ENCODE measurements around the gene CEP78. TPM values are rescaled to one million over a fixed set of nuclear protein-coding genes. Genes with fewer than 3 reads are reported as not detected.
"Not testable (repeated sequence)": the region's sequence is repeated elsewhere in the genome, so short reads cannot be mapped to it uniquely, and the experiment has no call there.

CEP78 gene
- total RNA-seq, 2 donors from 2014 or later, result 42.3 to 43.6 TPM

DNA sequence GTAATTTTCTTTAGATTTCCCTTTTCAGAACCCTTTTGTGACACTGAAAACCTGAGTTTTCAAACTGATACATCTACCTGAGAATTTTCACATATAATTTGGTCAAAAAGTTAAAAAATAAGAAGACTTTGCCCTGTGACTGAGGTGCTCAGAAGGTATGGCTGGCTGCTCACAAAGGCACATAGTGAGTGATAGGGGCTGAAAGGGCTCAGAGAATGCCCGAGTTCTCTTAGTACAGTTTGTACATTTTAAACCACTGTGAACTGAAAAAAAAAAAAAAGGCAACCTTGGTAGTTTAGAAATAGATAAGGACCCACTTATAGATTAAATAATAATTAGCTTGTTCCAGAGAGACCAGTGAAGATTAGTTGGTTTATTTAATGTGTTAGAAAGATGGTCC, 42.9 kb downstream of the CEP78 start:
- no peak overlapping the region for H3K27ac Mint-ChIP-seq
- no peaks in the 10 kb centered on the region for H3K9me3 Mint-ChIP-seq
- no peak for ATAC-seq (replicated peaks in 1 of 2)
- no peak for DNase-seq
- no peaks in the 10 kb centered on the region for H3K36me3 Mint-ChIP-seq (ENCODE audit: insufficient read depth in 2 of 2)
- peaks cover 8% of the 10 kb centered on the region for H3K4me1 Mint-ChIP-seq (ENCODE audit: low read depth)
- no peaks in the 10 kb centered on the region for H3K27me3 Mint-ChIP-seq (ENCODE audit: low read depth)
- H3K4me3 Mint-ChIP-seq, result no peak overlapping the region

- no peak overlapping the region for H3K27ac Mint-ChIP-seq
- no peak for DNase-seq
- no peaks in the 10 kb centered on the region for H3K36me3 Mint-ChIP-seq (ENCODE audit: insufficient read depth in 2 of 2)
- H3K9me3 Mint-ChIP-seq, result no peaks in the 10 kb centered on the region
- H3K4me1 Mint-ChIP-seq (ENCODE audit: low read depth), result peaks cover 8% of the 10 kb centered on the region
- H3K4me3 Mint-ChIP-seq, result no peak overlapping the region
- no peaks in the 10 kb centered on the region for H3K27me3 Mint-ChIP-seq (ENCODE audit: low read depth)
- no peak for ATAC-seq (replicated peaks in 1 of 2)
Observed at GRCh38 chr9:78280982-78281668, 45.2 kb downstream of the CEP78 start.

- H3K4me3 Mint-ChIP-seq; H3K36me3 Mint-ChIP-seq (ENCODE audit: insufficient read depth in 2 of 2); H3K4me1 Mint-ChIP-seq (ENCODE audit: low read depth); H3K27ac Mint-ChIP-seq; DNase-seq; H3K9me3 Mint-ChIP-seq; ATAC-seq (replicated peaks in 1 of 2); H3K27me3 Mint-ChIP-seq (ENCODE audit: low read depth): not testable (repeated sequence)
Observed at GRCh38 chr9:78284181-78284580, 48.3 kb downstream of the CEP78 start.

GRCh38 chr9:78286125-78286524, 50.2 kb downstream of the CEP78 start:
- no peaks in the 10 kb centered on the region for H3K4me1 Mint-ChIP-seq (ENCODE audit: low read depth)
- no peak overlapping the region for H3K4me3 Mint-ChIP-seq
- no peak overlapping the region for H3K27ac Mint-ChIP-seq
- no peak for DNase-seq
- no peaks in the 10 kb centered on the region for H3K9me3 Mint-ChIP-seq
- no peak for ATAC-seq (replicated peaks in 1 of 2)
- no peaks in the 10 kb centered on the region for H3K36me3 Mint-ChIP-seq (ENCODE audit: insufficient read depth in 2 of 2)
- H3K27me3 Mint-ChIP-seq (ENCODE audit: low read depth), result no peaks in the 10 kb centered on the region

GRCh38 chr9:78286946-78287388, 51.1 kb downstream of the CEP78 start:
- Mint-ChIP-seq H3K27me3 (ENCODE audit: low read depth) (no peaks in the 10 kb centered on the region), H3K27ac (no peak overlapping the region), H3K4me1 (ENCODE audit: low read depth) (no peaks in the 10 kb centered on the region), H3K36me3 (ENCODE audit: insufficient read depth in 2 of 2) (no peaks in the 10 kb centered on the region), H3K4me3 (no peak overlapping the region), H3K9me3 (no peaks in the 10 kb centered on the region)
- DNase-seq (no peak), ATAC-seq (replicated peaks in 1 of 2) (no peak)

DNA sequence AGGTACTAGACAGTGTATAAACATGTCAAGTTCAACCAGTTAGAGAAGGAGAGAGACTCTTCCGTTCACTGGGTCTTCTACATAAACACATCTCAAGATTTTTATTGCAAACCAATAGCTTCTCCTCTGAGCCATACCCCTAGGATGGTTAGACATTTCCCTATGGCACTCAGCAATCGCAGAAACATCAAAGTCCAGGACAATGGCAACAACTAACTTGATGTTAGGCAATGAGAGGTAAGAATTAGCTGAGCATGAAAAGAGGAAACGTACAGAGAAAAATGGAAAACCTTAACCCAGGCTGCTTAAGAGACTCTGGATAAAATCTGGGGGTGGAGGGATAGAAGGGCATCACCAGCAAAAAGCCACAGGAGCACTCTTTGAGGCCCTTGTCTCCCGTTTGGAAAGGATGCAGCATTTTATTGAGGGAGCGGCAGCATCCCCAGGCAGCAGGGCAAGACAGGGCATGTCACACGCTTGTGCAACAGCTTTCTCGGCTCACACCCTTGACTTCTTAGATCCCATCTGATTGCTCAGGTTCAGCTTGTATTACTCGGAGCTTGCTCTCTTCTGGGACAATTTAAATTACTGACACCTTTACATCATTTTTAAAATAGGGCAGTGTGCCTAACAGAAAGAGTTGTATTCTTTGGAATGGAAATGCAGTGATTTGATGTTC, 52.5 kb downstream of the CEP78 start:
- no peak for ATAC-seq (replicated peaks in 1 of 2)
- Mint-ChIP-seq H3K4me3 (no peak overlapping the region), H3K36me3 (ENCODE audit: insufficient read depth in 2 of 2) (no peaks in the 10 kb centered on the region), H3K27ac (no peak overlapping the region), H3K4me1 (ENCODE audit: low read depth) (peaks cover 11% of the 10 kb centered on the region), H3K27me3 (ENCODE audit: low read depth) (no peaks in the 10 kb centered on the region), H3K9me3 (no peaks in the 10 kb centered on the region)
- no peak for DNase-seq

DNA sequence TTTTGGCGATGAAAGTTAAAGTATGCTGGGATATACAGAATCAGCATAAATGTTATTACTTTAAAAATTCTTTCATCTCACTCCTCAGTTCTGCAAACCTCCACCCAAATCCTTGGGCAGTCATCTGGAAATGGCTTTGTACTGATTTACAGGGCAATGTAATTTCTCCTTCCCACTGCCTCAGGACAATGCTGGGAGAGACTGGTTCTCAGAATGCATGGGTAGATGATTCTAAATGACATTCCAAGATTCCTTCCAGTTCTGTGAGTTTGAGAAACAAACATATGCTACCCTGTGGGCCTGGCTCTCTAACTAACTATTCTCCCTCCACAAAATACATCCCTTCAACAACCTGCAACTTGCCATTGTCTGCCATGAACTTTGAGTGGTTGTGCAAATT, 53.6 kb downstream of the CEP78 start:
- DNase-seq (no peak), ATAC-seq (replicated peaks in 1 of 2) (no peak)
- H3K27ac Mint-ChIP-seq, result no peak overlapping the region
- H3K4me1 Mint-ChIP-seq (ENCODE audit: low read depth), result peaks cover 16% of the 10 kb centered on the region
- H3K4me3 Mint-ChIP-seq, result no peak overlapping the region
- no peaks in the 10 kb centered on the region for H3K9me3 Mint-ChIP-seq
- H3K27me3 Mint-ChIP-seq (ENCODE audit: low read depth), result no peaks in the 10 kb centered on the region
- no peaks in the 10 kb centered on the region for H3K36me3 Mint-ChIP-seq (ENCODE audit: insufficient read depth in 2 of 2)

DNA sequence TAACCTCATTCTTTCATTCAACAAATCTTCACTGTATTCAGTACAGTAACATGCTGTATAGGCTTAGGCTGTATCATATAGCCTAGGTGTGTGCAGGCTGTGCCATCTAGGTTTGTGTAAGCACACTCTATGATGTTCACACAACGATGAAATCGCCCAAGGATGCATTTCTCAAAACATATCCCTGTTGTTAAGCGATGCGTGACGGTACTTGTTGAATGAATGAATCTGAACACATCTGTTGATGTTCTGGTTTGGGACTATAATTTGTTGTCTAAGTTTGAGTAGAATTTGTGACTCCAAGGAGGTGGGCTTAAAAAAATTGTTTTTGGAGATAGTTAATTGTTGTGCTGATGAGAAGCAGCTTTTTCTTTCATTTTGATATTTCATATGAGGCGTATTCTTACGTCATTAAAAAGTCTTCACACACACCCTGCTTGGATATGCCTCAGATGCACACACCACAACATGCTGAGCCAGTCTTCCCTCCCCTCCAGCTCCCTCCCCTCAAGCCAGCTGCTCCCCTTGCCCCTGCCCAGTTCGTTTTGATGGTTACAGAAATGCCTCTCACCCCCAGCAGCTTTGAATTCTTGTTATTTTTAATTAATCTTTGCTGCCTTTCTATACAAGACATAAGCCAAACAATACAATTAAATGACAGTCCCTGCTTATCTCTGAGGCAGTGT, 55.5 kb downstream of the CEP78 start:
- no peak overlapping the region for H3K4me3 Mint-ChIP-seq
- no peaks in the 10 kb centered on the region for H3K27me3 Mint-ChIP-seq (ENCODE audit: low read depth)
- H3K4me1 Mint-ChIP-seq (ENCODE audit: low read depth), result peaks cover 25% of the 10 kb centered on the region
- ATAC-seq (replicated peaks in 1 of 2) (no peak), DNase-seq (no peak)
- no peaks in the 10 kb centered on the region for H3K36me3 Mint-ChIP-seq (ENCODE audit: insufficient read depth in 2 of 2)
- no peaks in the 10 kb centered on the region for H3K9me3 Mint-ChIP-seq
- H3K27ac Mint-ChIP-seq, result no peak overlapping the region

GRCh38 chr9:78292026-78292425, 56.2 kb downstream of the CEP78 start:
- Mint-ChIP-seq H3K27ac (no peak overlapping the region), H3K4me1 (ENCODE audit: low read depth) (peaks cover 28% of the 10 kb centered on the region), H3K36me3 (ENCODE audit: insufficient read depth in 2 of 2) (peaks cover under 1 to 1% of the 10 kb centered on the region in 2 donors), H3K9me3 (no peaks in the 10 kb centered on the region), H3K27me3 (ENCODE audit: low read depth) (no peaks in the 10 kb centered on the region), H3K4me3 (no peak overlapping the region)
- no peak for ATAC-seq (replicated peaks in 1 of 2)
- no peak for DNase-seq

- H3K4me3 Mint-ChIP-seq, result peak overlapping the region; percentile 77 to 88
- peak overlapping the region; percentile 78 for H3K27ac Mint-ChIP-seq
- no peaks in the 10 kb centered on the region for H3K27me3 Mint-ChIP-seq (ENCODE audit: low read depth)
- H3K9me3 Mint-ChIP-seq, result no peaks in the 10 kb centered on the region
- ATAC-seq (replicated peaks in 1 of 2) (peak; percentile 20 to 26), DNase-seq (peak; percentile 38 to 60)
- peaks cover 28% of the 10 kb centered on the region for H3K4me1 Mint-ChIP-seq (ENCODE audit: low read depth)
- peaks cover 8 to 9% of the 10 kb centered on the region in 2 donors for H3K36me3 Mint-ChIP-seq (ENCODE audit: insufficient read depth in 2 of 2)
Observed at GRCh38 chr9:78292716-78293497, 57.0 kb downstream of the CEP78 start.

GRCh38 chr9:78294290-78295176, 58.7 kb downstream of the CEP78 start:
- H3K27me3 Mint-ChIP-seq (ENCODE audit: low read depth), result no peaks in the 10 kb centered on the region
- H3K4me3 Mint-ChIP-seq, result no peak overlapping the region
- DNase-seq (no peak), ATAC-seq (replicated peaks in 1 of 2) (no peak)
- no peaks in the 10 kb centered on the region for H3K9me3 Mint-ChIP-seq
- H3K27ac Mint-ChIP-seq, result no peak overlapping the region
- peaks cover 14 to 17% of the 10 kb centered on the region in 2 donors for H3K36me3 Mint-ChIP-seq (ENCODE audit: insufficient read depth in 2 of 2)
- peaks cover 35% of the 10 kb centered on the region for H3K4me1 Mint-ChIP-seq (ENCODE audit: low read depth)

- Mint-ChIP-seq H3K4me1 (ENCODE audit: low read depth) (peaks cover 41% of the 10 kb centered on the region), H3K9me3 (no peaks in the 10 kb centered on the region), H3K36me3 (ENCODE audit: insufficient read depth in 2 of 2) (peaks cover 17 to 21% of the 10 kb centered on the region in 2 donors), H3K27ac (no peak overlapping the region), H3K4me3 (no peak overlapping the region), H3K27me3 (ENCODE audit: low read depth) (no peaks in the 10 kb centered on the region)
- no peak for ATAC-seq (replicated peaks in 1 of 2)
- DNase-seq, result no peak
Observed at GRCh38 chr9:78295177-78295575, 59.3 kb downstream of the CEP78 start.
